Stimulated activated CD8-positive, alpha-beta memory T cell treated with anti-CD3 and anti-CD28 coated beads, Interleukin-7, amount 100 ng/mL, for 24 hours (primary cell): ENCODE results near the gene BTBD18.

Source experiments
- DNase-seq: peaks from one replicate; pipeline ENCODE4 v3.0.0-alpha.2; 2020; ENCODE audit warnings: low read depth

Gene BTBD18

GRCh38 chr11:57751676-57752253 lies at the start of gene BTBD18:
TSS of gene BTBD18 (minus strand) at chr11:57751819. CDS start at chr11:57751188, 631 bp downstream.
- DNase-seq, result no peak

GRCh38 chr11:57801183-57801485 lies 49.5 kb upstream of the BTBD18 start:
- no peak for DNase-seq

- DNase-seq, result no peak
Measured at GRCh38 chr11:57800444-57801182, 49.0 kb upstream of the BTBD18 start.

GRCh38 chr11:57798905-57799559 lies 47.4 kb upstream of the BTBD18 start:
- DNase-seq, result no peak

- DNase-seq, result no peak
Measured at GRCh38 chr11:57793351-57794115, 41.9 kb upstream of the BTBD18 start.

GRCh38 chr11:57792870-57793269 lies 41.3 kb upstream of the BTBD18 start:
- no peak for DNase-seq

GRCh38 chr11:57792060-57792541 lies 40.5 kb upstream of the BTBD18 start:
- peak; percentile 61 for DNase-seq

- no peak for DNase-seq
Measured at GRCh38 chr11:57791321-57792059, 39.9 kb upstream of the BTBD18 start.

GRCh38 chr11:57788703-57789088 lies 37.1 kb upstream of the BTBD18 start:
- no peak for DNase-seq

GRCh38 chr11:57787920-57788702 lies 36.5 kb upstream of the BTBD18 start:
- no peak for DNase-seq

- DNase-seq, result no peak
Measured at GRCh38 chr11:57787006-57787604, 35.5 kb upstream of the BTBD18 start.

- no peak for DNase-seq
Measured at GRCh38 chr11:57786436-57786835, 34.8 kb upstream of the BTBD18 start.

- no peak for DNase-seq
Measured at GRCh38 chr11:57785072-57785471, 33.5 kb upstream of the BTBD18 start.

GRCh38 chr11:57781529-57781943 lies 29.9 kb upstream of the BTBD18 start:
- DNase-seq, result no peak

GRCh38 chr11:57779276-57779675 lies 27.7 kb upstream of the BTBD18 start:
- no peak for DNase-seq

GRCh38 chr11:57778318-57779037 lies 26.9 kb upstream of the BTBD18 start:
- DNase-seq, result no peak

- no peak for DNase-seq
Measured at GRCh38 chr11:57777969-57778317, 26.3 kb upstream of the BTBD18 start.

GRCh38 chr11:57776577-57777210 lies 25.1 kb upstream of the BTBD18 start:
- DNase-seq, result no peak

GRCh38 chr11:57776031-57776521 lies 24.5 kb upstream of the BTBD18 start:
- no peak for DNase-seq
